HG02852 (cell line): ENCODE measurements around the gene NFRKB.

Experiments used
- ATAC-seq: cut with Tn5 transposase; IDR thresholded peaks from one replicate; pipeline ENCODE4 v1.9.1; 2021; ENCODE audit warnings: mild to moderate bottlenecking, moderate library complexity; ENCODE audit not compliant: unreplicated experiment

NFRKB gene

DNA sequence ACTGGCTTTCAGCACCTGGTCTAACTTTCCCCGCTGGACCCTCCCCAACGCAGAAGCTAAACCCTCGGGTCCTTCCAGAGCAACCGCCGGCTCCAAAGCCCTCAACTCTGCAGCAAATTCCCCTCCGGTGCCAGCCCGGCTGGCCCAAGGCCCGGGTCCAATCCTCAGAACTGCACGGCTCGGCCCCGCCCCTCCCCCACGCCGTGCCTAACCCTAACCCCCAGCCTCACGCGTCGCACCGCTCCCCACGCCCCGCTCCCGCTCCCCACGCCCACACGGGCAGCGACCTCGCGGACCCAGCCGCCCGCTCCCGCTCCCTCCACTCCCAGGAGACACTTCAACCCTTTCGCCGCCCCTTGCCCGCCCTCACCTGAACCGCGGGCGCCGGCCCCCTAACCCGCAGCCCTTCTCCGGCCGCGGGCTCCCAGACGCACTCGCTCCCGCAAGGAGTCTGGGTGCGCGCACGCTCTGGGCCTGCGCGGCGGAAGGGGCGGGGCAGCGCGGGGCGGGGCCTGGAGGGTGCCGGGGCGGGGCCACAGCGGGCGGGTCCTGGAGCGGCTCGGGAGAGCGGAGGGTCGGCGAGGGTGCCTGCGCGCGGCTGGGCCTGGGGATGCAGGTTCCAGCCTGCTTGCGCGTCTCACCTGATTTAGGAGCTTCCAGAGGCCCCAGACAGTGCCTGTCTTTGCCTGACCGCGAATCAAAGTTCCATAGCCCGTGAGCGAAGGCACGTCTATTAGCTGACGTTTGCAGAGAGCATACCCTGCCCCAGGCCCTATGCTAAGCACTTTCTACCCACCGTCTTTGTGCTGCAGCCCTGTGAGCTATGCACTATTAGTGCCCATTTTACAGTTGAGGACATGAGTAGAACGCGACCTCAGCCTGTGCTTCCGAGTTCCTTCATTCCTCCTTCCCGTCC is at the start of gene NFRKB:
NFRKB (minus strand) TSS at position 453 of the 916 bp plus-strand sequence. CDS start 2,729 bp downstream, outside the sequence.
- peak; percentile 95 for ATAC-seq

DNA sequence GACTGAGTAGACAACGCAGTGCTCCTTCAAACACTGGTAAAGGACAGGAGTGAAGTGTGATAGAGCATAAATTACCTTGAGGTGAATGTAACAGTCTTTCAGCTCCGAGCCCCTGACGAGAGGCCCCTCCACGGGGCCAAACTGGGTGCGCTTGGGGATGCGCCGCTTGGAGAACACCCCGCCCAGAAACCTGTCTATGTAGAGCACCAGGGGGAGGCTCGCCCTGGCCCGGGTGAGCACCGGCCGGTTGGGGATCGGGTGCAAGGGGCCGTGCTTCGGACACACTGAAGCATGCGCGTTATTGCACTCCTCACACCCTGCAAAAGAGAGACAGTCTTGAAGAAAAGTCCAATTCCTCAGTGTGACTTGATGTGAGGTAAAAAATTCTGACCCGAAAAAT is 49.3 kb upstream of the NFRKB start:
- ATAC-seq: no peak

DNA sequence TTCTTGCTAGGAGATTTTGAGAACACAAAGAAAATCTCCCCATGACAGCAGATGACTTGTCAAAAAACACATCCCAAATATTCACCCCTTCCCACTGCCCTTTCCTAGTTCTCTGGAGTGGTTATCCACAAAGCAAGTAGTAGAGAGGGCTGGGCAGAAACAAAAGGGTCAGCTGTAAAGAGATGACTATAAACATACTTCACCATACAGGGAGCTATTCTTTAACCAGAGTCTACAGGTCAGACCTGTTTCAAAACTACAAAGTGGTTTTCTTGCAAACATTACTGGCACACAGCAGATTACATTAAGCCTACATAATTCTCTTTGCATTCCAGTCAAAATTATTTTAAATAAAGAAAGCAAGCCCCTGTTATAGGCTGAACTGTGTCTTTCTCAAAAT is 47.7 kb upstream of the NFRKB start:
- no peak for ATAC-seq

DNA sequence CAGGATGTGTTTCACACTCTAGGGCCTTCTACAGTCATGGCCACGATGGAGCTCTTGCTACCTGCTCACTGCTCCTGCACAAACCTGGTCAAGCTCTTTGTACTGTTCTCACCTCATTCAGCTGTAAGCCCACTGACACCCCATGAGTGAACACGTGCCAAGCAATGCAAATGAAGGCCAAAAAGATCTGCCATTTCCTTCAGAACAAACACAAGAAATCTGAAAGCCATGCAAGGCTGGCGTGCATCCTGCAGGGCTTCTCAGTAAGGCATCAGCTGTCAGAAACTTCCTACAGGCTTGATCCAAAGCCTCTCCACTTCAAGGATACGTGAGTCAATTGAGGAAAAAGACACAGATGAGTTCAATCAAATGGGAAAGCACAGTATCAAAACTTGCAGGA is 44.1 kb upstream of the NFRKB start:
- no peak for ATAC-seq

DNA sequence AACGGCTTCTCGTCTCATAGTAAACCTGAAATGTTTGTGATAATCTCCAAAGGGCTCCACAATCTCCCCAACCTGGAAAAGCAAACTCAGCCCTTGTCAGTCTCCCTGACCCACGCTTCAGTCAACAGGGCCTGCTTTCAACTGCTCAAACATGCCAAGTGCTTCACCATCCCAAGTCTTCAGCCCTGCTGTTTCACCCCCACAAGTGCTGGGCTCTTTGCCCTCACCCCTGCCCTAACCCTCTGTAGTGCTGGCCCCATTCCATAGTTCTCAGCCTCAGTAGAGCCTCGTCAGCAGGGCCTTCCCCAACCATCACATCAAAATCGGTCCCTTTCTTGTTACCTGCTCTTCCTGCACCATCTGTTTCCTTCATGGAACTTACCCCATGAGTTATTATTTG is 43.4 kb upstream of the NFRKB start:
- ATAC-seq: no peak

DNA sequence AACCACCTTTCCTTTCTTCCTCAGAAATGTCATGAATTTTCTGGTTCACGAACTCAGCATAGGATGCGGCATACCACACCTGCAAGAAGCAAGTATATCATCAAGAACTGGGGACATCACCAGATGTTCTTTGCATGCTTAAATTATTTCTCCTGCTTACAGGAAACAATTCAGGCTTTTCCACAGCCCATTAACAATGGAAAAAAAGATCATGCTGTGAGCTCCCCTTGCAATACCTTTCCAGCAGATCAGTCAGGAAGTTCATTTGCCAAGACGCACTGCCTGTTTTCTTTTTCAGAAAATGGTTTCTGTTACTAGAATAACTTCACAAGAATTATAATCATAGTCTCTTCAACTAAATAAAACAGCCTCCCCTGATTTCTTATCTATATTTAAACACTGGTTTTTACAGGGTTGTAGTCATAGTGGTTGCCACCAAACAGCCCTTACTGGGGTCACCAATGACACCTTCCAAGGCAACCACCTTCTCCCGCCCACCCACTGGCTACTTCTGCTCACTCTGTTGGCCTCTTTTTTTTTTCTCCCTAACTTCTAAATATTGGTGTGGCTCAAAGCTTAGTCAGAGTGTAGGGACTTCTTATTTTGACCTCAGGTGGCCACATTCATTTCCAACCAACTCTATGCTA is 42.3 kb upstream of the NFRKB start:
- no peak for ATAC-seq

DNA sequence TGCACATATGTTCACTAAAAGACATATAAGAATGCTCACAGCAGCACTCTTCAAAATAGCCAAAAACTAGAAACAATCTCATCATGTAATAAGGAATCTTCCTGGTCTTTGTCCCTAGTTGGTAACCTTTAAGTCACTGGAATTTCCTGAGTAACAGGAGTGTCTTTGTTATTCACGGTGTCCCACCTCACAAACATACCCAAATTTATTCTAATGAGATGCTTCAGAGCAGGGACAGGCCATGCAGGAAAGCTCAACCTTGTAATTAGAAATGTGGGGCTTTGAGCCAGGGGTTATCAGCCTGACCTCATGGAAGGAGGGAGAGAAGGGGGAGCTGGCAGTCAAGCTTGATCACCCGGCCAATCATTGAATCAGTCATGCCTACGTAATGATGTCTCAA is 40.3 kb upstream of the NFRKB start:
- ATAC-seq: no peak

DNA sequence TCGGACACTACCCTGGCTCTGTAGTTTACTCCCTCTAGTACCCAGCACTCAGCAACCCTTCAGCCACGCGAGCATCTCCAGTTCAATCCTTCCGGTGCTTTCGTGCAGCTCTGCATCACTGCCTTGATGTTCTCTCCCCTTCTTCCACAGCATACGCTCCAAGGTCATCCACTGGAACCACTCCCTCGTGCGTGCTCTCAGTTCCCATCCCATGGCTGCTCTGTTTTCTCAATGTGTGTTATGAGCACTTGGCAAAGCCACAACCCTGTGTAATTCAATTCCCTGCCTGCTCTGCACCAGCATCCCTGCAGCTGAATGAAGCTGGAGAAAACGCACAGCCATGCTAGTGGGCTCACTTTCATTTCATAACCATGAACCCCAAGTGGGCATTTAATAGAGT is 38.5 kb upstream of the NFRKB start:
- ATAC-seq: no peak

DNA sequence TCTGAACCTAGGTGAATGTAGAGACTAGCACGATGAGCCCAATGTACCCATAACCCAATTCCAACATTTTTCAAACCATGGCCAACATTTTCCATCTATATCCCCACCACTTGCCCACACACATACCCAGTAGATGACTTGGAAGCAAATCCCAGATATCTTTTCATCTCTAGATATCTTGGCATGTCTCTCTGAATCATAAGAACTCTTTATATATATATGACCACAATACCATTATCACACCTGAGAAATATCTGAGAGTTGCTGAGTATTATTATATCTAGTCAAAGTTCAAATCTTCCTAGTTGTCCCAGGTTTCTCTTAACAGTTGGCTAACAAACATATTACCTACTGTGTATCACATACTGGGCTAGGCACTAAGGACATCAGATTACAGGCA is 37.9 kb upstream of the NFRKB start:
- ATAC-seq: no peak

DNA sequence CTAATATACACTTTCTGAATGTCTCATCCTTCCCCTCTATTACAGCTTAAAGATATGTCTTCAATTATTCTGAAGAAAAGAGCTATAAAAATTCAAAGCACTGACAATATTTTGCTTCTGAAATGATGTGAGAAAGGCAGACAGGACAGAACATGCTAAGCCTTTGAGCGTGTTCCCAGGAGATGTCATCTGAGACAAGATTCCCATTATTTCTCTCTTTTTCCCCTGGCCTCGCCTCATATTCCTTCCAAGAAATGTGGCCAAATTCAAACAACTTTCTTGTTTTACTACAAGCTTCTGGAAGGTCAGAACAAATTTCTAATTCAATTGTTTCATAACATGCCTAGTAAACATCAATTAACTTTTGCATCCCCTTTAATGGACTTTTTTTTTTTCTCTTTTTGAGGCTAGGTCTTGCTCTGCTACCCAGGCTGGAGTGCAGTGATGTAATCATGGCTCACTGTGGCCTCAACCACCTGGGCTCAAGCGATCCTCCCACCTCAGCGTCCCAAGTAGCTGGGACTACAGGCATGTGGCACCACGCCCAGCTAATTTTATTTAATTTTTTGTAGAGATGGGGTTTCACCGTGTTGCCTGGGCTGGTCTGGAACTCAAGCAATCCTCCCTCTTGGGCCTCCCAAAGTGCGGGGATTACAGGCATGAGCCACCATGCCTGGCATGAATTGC is 37.1 kb upstream of the NFRKB start:
- no peak for ATAC-seq

DNA sequence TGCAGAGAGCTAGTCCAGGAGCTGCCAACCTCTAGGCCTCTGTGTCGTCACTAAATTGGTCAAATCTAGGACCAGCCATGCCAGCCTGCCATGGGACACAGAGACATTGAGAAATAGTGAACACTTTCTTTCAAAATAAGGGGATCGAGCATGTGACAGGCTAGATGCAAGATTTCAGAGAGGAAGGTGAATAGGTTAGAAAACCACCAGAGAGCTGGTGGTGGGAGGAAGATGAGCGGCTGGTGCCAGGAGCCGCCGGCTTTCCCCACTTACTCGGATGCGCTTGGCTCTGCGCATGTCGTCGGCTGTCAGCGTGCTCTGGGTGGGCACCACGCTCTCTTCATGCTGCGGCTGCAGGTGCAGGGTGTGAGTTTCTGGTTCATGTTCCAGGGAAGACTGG is 35.4 kb upstream of the NFRKB start:
- ATAC-seq: no peak

DNA sequence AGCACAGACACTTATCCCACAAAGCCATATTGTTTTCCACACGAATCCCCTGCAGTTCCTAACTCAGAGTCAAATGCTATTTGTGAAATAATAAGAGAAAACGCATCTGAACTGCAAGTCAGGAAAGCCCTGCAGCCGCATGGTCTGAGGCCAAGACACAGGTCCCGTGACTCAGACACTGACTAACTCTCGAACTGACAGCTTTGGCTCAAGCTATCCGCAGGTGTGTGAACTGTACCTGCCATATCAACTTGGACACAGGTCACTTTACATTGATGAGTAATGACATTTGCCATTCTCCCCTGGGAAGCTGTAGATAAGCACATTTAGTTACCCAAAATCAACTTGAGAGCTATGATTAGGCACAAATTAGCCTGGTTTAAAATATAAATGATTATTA is 34.9 kb upstream of the NFRKB start:
- no peak for ATAC-seq

DNA sequence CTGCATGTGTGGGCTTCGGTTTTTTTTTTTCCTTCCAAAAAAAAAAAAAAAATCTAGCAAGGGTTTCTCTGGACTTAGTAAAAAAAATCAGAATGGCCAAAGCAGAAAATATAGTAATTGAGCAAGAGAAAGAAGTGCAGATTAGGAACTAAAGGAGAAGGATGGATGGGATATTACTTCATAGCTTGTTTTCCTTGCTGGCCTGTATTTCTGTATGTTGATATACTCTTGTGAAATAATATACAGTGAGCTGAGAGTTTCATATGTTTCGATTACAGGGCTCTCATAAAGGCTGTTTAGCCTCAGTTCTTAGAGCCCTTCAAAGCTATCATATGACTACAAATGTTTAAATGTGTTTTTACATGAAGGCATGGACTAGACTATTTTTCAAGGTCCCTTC is 34.3 kb upstream of the NFRKB start:
- ATAC-seq: no peak

DNA sequence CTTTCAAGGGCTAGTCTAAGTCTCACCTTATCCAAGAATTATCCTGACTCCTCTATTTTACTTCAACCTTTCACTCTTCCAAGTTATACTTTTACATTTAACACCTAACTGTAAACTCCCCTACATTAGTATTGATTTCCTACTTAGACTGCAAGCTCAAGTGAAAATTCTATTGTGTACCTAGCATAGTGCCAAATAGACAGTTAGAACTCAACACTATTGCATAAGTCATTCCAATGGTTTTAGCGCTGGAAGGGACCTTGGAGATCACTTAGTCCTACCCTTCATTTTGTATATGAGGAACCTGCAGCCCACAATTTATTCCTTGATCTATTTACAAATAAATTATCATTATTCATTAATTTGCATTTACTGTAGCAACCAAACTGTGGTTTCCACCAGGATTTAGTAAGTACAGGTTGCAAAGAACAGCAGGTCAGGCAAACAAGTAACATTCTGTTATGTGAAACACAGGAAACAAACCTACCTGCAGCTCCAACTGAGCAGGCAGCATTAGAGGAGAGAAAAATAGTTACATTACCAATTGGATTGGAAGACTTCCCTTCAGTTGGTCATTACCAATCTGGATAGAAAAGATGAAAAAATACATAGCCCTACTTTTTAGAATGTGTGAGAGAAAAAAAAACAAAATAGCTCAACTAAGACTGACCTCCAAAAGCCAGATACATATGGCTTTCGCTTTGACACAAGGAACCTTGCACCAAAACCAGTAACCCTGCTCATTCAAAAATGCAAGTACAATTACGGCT is 33.7 kb upstream of the NFRKB start:
- ATAC-seq: no peak

DNA sequence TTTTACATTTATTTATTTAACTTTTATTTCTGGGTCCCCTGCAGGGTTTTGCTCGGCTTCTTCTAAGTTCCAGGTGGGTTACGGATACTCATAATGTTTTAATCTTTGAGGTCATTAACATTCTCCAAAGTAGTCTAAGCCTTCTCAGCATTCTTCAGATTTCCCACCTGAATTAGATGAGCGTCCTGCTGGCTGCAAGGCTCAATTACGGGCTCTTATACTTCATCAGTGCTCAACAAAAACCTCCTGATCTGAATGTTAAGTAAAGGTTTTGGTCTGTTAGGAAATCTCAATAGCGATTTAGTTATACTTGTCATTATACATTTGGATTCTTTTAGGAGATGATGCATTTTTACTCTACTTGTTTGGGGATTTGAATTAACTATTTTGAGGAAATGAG is 27.3 kb upstream of the NFRKB start:
- no peak for ATAC-seq

DNA sequence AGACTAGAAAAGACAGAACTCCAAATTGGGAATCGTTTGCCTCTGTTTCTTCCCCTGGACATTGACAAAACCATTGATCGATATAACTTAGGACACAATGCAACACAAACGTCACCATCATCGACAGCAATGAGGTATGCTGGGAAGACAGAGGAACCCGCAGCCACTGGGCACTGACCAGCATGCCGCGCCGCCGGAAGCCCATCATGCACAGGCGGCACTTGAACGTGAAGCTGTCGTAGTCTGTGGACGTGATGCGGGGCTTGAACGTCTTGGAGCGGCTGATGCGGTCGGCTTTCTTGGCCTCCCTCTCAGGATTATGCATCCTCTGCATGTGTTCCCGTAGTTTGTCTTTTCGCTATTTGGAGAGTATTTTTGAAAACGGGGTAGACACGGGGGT is 23.0 kb upstream of the NFRKB start:
- no peak for ATAC-seq

DNA sequence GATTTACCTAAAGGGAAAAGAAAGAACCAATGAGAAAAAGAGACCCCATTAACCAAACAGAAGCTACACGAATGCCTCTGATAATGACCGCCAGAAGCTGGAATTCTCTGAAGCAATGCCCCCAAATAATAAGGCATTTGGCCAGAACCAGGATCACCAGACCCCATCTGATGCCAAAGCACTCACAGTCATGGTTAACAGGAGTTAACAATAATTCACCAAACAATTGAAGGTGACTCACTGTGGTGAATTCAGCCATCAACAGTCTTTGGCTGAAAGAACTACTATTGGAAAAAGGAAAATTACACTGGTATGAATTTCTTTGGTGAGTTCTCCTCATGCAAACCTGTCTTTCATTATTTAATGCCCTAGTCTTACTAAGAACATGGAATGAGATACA is 21.9 kb upstream of the NFRKB start:
- no peak for ATAC-seq

DNA sequence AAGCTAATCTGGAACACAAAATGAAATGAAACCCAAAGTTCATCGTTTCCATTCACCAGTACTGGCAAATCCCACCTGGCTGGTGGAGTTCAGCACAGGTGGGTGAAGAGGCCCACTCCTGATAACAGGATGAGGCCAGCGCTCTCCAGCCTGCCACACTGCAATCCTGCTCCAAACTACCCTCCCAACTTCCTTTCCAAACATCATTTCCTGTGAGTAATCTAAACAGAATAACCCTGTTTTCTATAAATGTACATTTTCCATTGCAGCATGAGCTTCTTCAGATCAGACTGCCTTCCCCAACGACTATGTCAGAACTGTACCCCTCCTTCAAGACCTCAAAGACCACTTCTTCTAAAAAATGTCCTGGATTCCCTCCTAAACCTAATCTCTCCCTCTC is 15.9 kb upstream of the NFRKB start:
- no peak for ATAC-seq

DNA sequence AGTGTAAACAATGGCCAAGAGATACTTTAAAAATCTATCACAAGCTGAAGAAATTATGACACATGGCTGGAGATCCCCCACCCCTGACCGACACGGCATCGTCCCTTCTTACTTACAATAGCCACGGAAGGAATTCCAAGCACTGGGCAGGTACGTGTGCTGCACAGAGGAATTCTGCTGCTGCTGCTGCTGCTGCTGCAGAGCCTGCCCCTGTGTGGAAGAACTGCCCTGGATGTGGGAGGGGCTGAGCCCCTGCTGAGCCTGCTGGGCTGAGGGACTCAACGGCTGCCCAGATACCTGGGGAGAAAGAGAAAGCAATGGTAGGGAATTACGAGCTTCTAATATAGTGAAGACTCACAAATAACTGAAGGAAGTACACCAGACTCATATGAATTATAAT is 15.0 kb upstream of the NFRKB start:
- no peak for ATAC-seq

DNA sequence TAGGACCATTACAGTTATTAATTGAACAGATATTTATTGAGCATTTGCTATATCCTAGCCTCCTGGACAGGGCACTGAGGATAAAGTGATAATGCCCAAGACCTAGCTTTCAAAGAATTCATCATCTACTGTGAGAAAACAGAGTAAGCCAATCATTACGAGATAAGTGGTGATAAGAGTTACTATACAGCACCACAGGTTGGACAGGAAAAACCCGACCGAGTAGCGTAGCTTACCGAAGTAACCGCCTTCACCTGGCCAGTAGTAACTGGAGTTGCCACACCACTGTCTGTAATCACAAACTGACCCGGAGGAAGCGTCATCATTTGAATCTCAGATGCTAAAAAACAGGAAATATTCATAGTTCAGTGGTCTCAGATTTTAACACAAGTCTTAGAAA is 10.0 kb upstream of the NFRKB start:
- no peak for ATAC-seq

DNA sequence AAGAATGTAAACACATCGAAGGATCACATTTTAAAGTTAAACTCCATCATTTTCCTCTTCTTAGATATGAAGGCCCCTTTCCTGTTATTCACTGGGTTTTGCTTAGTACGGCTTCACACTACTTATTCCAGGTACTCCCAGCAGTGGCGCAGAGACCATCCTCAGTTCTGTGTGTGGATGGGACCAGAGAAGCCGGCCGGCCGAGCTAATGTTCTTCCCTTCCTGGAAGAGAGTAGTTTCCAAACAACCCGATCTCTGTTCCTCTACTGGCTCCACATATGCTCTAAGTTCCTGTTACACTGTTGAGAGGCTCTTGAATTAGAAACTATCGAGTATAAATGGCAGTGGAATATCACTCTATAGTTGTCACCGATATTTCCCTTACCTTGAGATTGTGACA is 684 bp upstream of the NFRKB start:
- ATAC-seq: no peak
